Transverse colon (tissue), 4 donors: Measurements from ENCODE around the gene CDKAL1. TPM values are rescaled to one million over a fixed set of nuclear protein-coding genes. Genes with fewer than 3 reads are reported as not detected.
A peak's percentile ranks its signal among the peaks of the same experiment; 100 is the strongest.

Experiments used
- DNase-seq: peaks from one replicate; pipeline ENCODE4 v3.0.0-alpha.2; 2019
- H3K27ac ChIP-seq, 4 donors: fragments of 200-600 bp; sonication (generic); 2 replicates each; pipeline ENCODE4 v1.5.1; 2016 to 2018; ENCODE audit warnings: inconsistent platforms in 4 of 4
- H3K27me3 ChIP-seq: fragments of 200-600 bp; sonication (generic); 2 replicates; pipeline ENCODE4 v1.5.1; 2017; ENCODE audit warnings: inconsistent platforms
- H3K36me3 ChIP-seq, 4 donors: fragments of 200-600 bp; sonication (generic); 2 replicates each; pipeline ENCODE4 v1.5.1; 2017 to 2019; ENCODE audit warnings: inconsistent platforms in 4 of 4
- H3K4me1 ChIP-seq, 4 donors: fragments of 200-600 bp; sonication (generic); 2 replicates each; pipeline ENCODE4 v1.5.1; 2017 to 2020; ENCODE audit warnings: inconsistent platforms in 4 of 4
- H3K4me3 ChIP-seq, 4 donors: fragments of 200-600 bp; sonication (generic); 1 replicate in 1 of 4; 2 replicates in 3 of 4; pipeline versions ENCODE4 v1.5.1 to v1.6.1; 2017 to 2019; ENCODE audit warnings: inconsistent platforms in 4 of 4
- H3K9me3 ChIP-seq, 2 donors: fragments of 200-600 bp; sonication (generic); 2 replicates each; pipeline ENCODE4 v1.5.1; 2017 to 2019; ENCODE audit warnings: inconsistent platforms in 2 of 2
- EP300 ChIP-seq: sonication (generic); formaldehyde crosslinking; IDR thresholded peaks from one replicate; pipeline ENCODE4 v1.6.1; 2017; ENCODE audit warnings: antibody characterized with exemption, low read depth
- POLR2A ChIP-seq: fragments of 450-650 bp; IDR thresholded peaks from one replicate; pipeline ENCODE4 v1.6.1; 2016; ENCODE audit warnings: antibody characterized with exemption, mild to moderate bottlenecking, moderate library complexity
- POLR2AphosphoS5 ChIP-seq, 3 donors: sonication (generic); formaldehyde crosslinking; IDR thresholded peaks; one replicate each; pipeline ENCODE4 v1.6.1; 2016; ENCODE audit warnings: antibody characterized with exemption in 3 of 3
- WGBS, 2 donors: methylation state at CpG; one replicate each; pipeline ENCODE4 v1.1.5; 2018; ENCODE audit warnings: low coverage in 1 of 2; 5-methylcytosine and 5-hydroxymethylcytosine counted together
- in situ Hi-C, 4 donors: fragments of 200-750 bp; cut with MboI; loops; one replicate each; pipeline versions ENCODE4 v1.15.0 to v1.15.1; 2017; ENCODE audit warnings: low sequenced_read_pairs in 3 of 4, low pct_ligation_motif_present in 1 of 4, low pct_unique_long_range_greater_than_20kb in 1 of 4
- intact Hi-C: fragments of 100-400 bp; cut with DNase I; formaldehyde crosslinking; loops from one replicate; pipeline ENCODE4 v1.15.1; 2023; ENCODE audit warnings: low total_unique reads
- total RNA-seq, 4 donors: library from RNA; depleted of rRNA; stranded (reverse); fragments of >200 nt; gene quantifications; one replicate each; pipeline ENCODE4 v1.1.0, GENCODE V29; 2016
- TF ChIP-seq, protein P1 (sequence below), 5 experiments: fragments of 200-600 bp in 3 of 5; fragments of 450-650 bp in 2 of 5; sonication (generic) in 3 of 5; IDR thresholded peaks; 1 replicate in 2 of 5; 2 replicates in 3 of 5; pipeline ENCODE4 v1.5.1; 2016 to 2017; ENCODE audit warnings: antibody characterized with exemption in 5 of 5, inconsistent platforms in 3 of 5, mild to moderate bottlenecking in 2 of 5, moderate library complexity in 1 of 5

The CDKAL1 gene
- total RNA-seq, 4 donors from 2014 or later = 4.8 to 21.7 (median 12.5) TPM

DNA sequence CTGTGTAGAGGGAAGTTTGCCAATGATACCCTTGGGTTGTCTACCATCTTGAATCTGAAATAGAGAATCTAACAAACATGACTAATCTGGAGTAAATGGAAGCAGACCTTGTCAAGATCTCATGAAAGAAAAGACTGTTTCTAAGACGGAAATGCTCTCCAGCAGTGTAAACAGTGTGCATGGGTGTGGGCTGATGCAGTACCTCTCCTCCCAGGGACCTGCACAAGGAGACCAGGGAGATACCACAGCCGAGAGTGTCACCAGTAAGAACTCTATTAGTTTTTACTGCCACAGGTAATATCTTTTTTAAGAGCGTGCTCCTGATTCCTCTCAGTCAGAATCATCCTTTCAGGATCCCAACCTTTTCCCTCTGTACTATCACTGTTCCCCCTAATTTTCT lies 546.0 kb downstream of the CDKAL1 start:
- Histone ChIP-seq H3K36me3 (peaks cover 0 to 4% (median 0%) of the 10 kb centered on the region in 4 donors), H3K4me3 (no peak overlapping the region), H3K27me3 (no peaks in the 10 kb centered on the region), H3K9me3 (no peaks in the 10 kb centered on the region), H3K27ac (no peak overlapping the region), H3K4me1 (peaks cover 0 to 7% (median 0%) of the 10 kb centered on the region in 4 donors)
- TF ChIP-seq, protein P1, sequence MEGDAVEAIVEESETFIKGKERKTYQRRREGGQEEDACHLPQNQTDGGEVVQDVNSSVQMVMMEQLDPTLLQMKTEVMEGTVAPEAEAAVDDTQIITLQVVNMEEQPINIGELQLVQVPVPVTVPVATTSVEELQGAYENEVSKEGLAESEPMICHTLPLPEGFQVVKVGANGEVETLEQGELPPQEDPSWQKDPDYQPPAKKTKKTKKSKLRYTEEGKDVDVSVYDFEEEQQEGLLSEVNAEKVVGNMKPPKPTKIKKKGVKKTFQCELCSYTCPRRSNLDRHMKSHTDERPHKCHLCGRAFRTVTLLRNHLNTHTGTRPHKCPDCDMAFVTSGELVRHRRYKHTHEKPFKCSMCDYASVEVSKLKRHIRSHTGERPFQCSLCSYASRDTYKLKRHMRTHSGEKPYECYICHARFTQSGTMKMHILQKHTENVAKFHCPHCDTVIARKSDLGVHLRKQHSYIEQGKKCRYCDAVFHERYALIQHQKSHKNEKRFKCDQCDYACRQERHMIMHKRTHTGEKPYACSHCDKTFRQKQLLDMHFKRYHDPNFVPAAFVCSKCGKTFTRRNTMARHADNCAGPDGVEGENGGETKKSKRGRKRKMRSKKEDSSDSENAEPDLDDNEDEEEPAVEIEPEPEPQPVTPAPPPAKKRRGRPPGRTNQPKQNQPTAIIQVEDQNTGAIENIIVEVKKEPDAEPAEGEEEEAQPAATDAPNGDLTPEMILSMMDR (IDR thresholded peaks at IDR 0.05) = no peak
- TF ChIP-seq POLR2A (no peak), POLR2AphosphoS5 (IDR thresholded peaks at IDR 0.05) (no peak), EP300 (no peak)
- intact Hi-C loops = no loop called here
- in situ Hi-C loops = no loop called here
- peak; percentile 8 for DNase-seq
- 63 to 66% methylated on average over 2 to 3 of the region's 3 CpGs for WGBS, 2 donors

DNA sequence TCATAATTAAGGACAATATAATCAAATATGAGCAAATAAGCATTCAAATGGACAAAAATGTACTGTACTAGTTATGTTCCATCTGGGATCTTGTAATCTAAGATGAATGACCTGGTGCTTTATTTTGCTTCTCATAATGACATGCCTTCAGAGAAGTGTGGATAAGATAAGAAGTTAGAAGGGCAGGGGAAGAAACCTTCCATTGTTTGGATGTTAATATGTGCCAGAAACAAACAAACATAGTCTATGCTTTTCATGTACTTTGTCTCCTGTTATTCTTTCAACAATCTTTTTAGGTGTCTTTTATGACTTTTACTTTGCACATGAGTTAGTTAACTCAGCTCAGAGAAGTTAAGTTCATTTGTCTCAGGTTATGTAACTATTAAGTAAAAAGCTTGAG lies 547.8 kb downstream of the CDKAL1 start:
- intact Hi-C loops (no loop called here), in situ Hi-C loops (no loop called here)
- TF ChIP-seq POLR2AphosphoS5 (IDR thresholded peaks at IDR 0.05) (no peak), EP300 (no peak), POLR2A (no peak)
- TF ChIP-seq, protein P1 (IDR thresholded peaks at IDR 0.05) = no peak
- H3K27me3 ChIP-seq = no peaks in the 10 kb centered on the region
- H3K4me3 ChIP-seq = no peak overlapping the region
- peaks cover 0 to 4% (median 0%) of the 10 kb centered on the region in 4 donors for H3K36me3 ChIP-seq
- peaks cover 0 to 7% (median 0%) of the 10 kb centered on the region in 4 donors for H3K4me1 ChIP-seq
- H3K27ac ChIP-seq = no peak overlapping the region
- DNase-seq = no peak
- H3K9me3 ChIP-seq = no peaks in the 10 kb centered on the region

DNA sequence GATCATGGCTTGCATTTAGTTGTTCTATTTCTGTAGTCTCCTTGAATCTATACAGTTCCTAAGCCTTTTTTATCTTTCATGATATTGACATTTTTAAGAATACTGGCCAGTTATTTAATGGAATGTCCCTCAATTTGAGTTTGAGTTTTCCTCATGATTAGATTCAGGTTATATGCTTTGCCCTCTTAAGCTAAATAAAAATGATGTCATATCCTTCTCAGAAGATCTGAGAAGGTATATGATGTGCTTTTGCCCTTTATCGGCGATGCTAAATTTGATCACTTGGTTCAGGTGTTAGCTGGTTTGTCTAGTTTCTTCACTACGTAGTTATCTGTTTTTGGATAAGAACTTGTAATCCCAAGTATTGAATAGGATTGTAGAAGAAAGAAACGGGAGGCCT lies 549.5 kb downstream of the CDKAL1 start:
- peaks cover 0 to 7% (median 0%) of the 10 kb centered on the region in 4 donors for H3K4me1 ChIP-seq
- H3K27ac ChIP-seq = no peak overlapping the region
- H3K27me3 ChIP-seq = no peaks in the 10 kb centered on the region
- intact Hi-C loops = no loop called here
- peaks cover 0 to 4% (median 0%) of the 10 kb centered on the region in 4 donors for H3K36me3 ChIP-seq
- WGBS, 2 donors = 70 to 89% methylated on average over 4 of the region's 4 CpGs
- in situ Hi-C loops = no loop called here
- DNase-seq = no peak
- no peak overlapping the region for H3K4me3 ChIP-seq
- TF ChIP-seq, protein P1 (IDR thresholded peaks at IDR 0.05) = no peak
- TF ChIP-seq POLR2A = no peak
- TF ChIP-seq POLR2AphosphoS5 (IDR thresholded peaks at IDR 0.05) = no peak
- no peak for TF ChIP-seq EP300
- H3K9me3 ChIP-seq = no peaks in the 10 kb centered on the region

DNA sequence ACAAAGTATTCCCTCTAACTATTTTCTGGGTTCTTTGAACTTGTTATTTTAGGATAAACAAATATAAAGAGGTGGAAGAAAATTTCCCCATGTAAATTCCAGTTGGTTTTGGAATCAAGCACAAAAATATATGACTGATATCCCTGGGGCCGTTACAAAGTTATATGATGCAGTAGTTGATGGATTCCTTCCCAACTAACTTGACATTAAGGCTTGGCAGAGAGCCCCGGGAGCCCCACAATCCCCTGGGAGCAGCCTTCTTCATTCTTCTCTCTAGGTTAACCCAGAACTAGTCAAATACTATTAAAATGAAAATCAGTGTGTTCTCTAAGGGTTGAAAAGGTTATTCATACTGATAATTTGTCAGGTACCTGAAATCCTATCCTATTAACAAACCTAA lies 550.4 kb downstream of the CDKAL1 start:
- in situ Hi-C loops (no loop called here), intact Hi-C loops (no loop called here)
- Histone ChIP-seq H3K36me3 (peaks cover 0 to 4% (median 0%) of the 10 kb centered on the region in 4 donors), H3K4me3 (no peak overlapping the region), H3K27me3 (no peaks in the 10 kb centered on the region), H3K4me1 (peaks cover 0 to 7% (median 0%) of the 10 kb centered on the region in 4 donors), H3K27ac (no peak overlapping the region), H3K9me3 (no peaks in the 10 kb centered on the region)
- DNase-seq = no peak
- 50 to 75% methylated on average over 2 of the region's 2 CpGs for WGBS, 2 donors
- TF ChIP-seq POLR2A (no peak), POLR2AphosphoS5 (IDR thresholded peaks at IDR 0.05) (no peak), EP300 (no peak)
- TF ChIP-seq, protein P1 (IDR thresholded peaks at IDR 0.05) = no peak
